Hepatocyte (in vitro differentiated cells): ENCODE data around the gene YBX2. TPM values are rescaled to one million over a fixed set of nuclear protein-coding genes. Genes with fewer than 3 reads are reported as not detected.

ENCODE experiments used
- DNase-seq: peaks from one replicate; pipeline ENCODE4 v3.0.0-alpha.2; 2016; ENCODE audit warnings: low spot score
- H2AFZ ChIP-seq: fragments of 200-600 bp; sonication (generic); 2 replicates; pipeline ENCODE4 v1.6.0; 2016; ENCODE audit warnings: antibody characterized with exemption, mild to moderate bottlenecking
- H3K27ac ChIP-seq: fragments of 200-600 bp; sonication (generic); 2 replicates; pipeline ENCODE4 v1.5.1; 2016; ENCODE audit warnings: mild to moderate bottlenecking
- H3K27me3 ChIP-seq: fragments of 200-600 bp; sonication (generic); 2 replicates; pipeline ENCODE4 v1.6.1; 2016
- H3K36me3 ChIP-seq: fragments of 200-600 bp; sonication (generic); replicated peaks from 2 replicates; pipeline ENCODE4 v1.5.1; 2016; ENCODE audit warnings: low read depth; ENCODE audit not compliant: insufficient read depth
- H3K4me1 ChIP-seq: fragments of 200-600 bp; sonication (generic); 2 replicates; pipeline ENCODE4 v1.5.1; 2016; ENCODE audit warnings: mild to moderate bottlenecking, moderate library complexity; ENCODE audit not compliant: insufficient read depth
- H3K4me2 ChIP-seq: fragments of 200-600 bp; sonication (generic); 2 replicates; pipeline ENCODE4 v1.6.0; 2016
- H3K4me3 ChIP-seq: fragments of 200-600 bp; sonication (generic); 2 replicates; pipeline ENCODE4 v1.5.1; 2016; ENCODE audit warnings: mild to moderate bottlenecking
- H3K79me2 ChIP-seq: fragments of 200-600 bp; sonication (generic); 2 replicates; pipeline ENCODE4 v1.6.0; 2017; ENCODE audit warnings: mild to moderate bottlenecking
- H3K9me2 ChIP-seq: fragments of 200-600 bp; sonication (generic); replicated peaks from 2 replicates; pipeline ENCODE4 v1.6.0; 2017; ENCODE audit warnings: mild to moderate bottlenecking; ENCODE audit not compliant: insufficient read depth
- H3K9me3 ChIP-seq: fragments of 200-600 bp; sonication (generic); 2 replicates; pipeline ENCODE4 v1.5.1; 2016; ENCODE audit warnings: low read depth, mild to moderate bottlenecking
- H4K20me1 ChIP-seq: fragments of 200-600 bp; sonication (generic); 2 replicates; pipeline ENCODE4 v1.6.0; 2016; ENCODE audit warnings: mild to moderate bottlenecking; ENCODE audit not compliant: insufficient read depth, poor library complexity, severe bottlenecking
- EZH2 ChIP-seq: fragments of 200-600 bp; sonication (generic); IDR thresholded peaks from 2 replicates; pipeline ENCODE4 v1.6.1; 2016; ENCODE audit warnings: antibody characterized with exemption, mild to moderate bottlenecking, borderline replicate concordance
- EZH2phosphoT487 ChIP-seq: fragments of 200-600 bp; sonication (generic); IDR thresholded peaks from one replicate; pipeline ENCODE4 v1.6.1; 2018; ENCODE audit warnings: antibody characterized with exemption, mild to moderate bottlenecking, low read depth, moderate library complexity; ENCODE audit not compliant: unreplicated experiment, severe bottlenecking
- WGBS: methylation state at CpG from one replicate; pipeline ENCODE4 v1.1.6; 2016; ENCODE audit warnings: low lambda C conversion rate; ENCODE audit errors: missing lambda C conversion rate; 5-methylcytosine and 5-hydroxymethylcytosine counted together
- polyA plus RNA-seq: library from polyadenylated mRNA; unstranded; fragments of >200 nt; fragmentation: Nextera tagmentation; extraction: Ambion mirVana; gene quantifications from 2 replicates; pipeline ENCODE4 v1.2.1, GENCODE V29; 2016
- small RNA-seq: library from RNA; depleted of rRNA; stranded (forward); fragments of <200 nt; gene quantifications from one replicate; pipeline ENCODE3, GENCODE V24; 2014
- total RNA-seq: library from RNA; depleted of rRNA; stranded (reverse); fragments of >200 nt; gene quantifications from 2 replicates; pipeline ENCODE4 v1.2.3, GENCODE V29; 2014
- TF ChIP-seq, protein P1 (sequence below): fragments of 200-600 bp; sonication (generic); IDR thresholded peaks from 2 replicates; pipeline ENCODE4 v1.5.1; 2016; ENCODE audit warnings: antibody characterized with exemption, mild to moderate bottlenecking; ENCODE audit not compliant: poor library complexity

Gene YBX2
- total and polyA plus RNA-seq, 2 experiments from 2014 or later, result 1.3 to 1.7 TPM

GRCh38 chr17:7238420-7239090 lies 55.9 kb downstream of the YBX2 start:
- Histone ChIP-seq H3K4me1 (peaks cover 30% of the 10 kb centered on the region), H3K4me2 (peak overlapping the region; percentile 92), H3K9me2 (no peaks in the 10 kb centered on the region), H4K20me1 (no peaks in the 10 kb centered on the region), H3K4me3 (peak overlapping the region; percentile 65), H3K79me2 (peaks cover 69% of the 10 kb centered on the region), H3K36me3 (no peaks in the 10 kb centered on the region), H3K9me3 (no peaks in the 10 kb centered on the region), H3K27ac (peak overlapping the region; percentile 98), H3K27me3 (no peaks in the 10 kb centered on the region), H2AFZ (peak overlapping the region; percentile 11)
- WGBS, result under 1% methylated on average over 22 of the region's 39 CpGs
- TF ChIP-seq EZH2phosphoT487 (no peak), EZH2 (no peak)
- TF ChIP-seq, protein P1, sequence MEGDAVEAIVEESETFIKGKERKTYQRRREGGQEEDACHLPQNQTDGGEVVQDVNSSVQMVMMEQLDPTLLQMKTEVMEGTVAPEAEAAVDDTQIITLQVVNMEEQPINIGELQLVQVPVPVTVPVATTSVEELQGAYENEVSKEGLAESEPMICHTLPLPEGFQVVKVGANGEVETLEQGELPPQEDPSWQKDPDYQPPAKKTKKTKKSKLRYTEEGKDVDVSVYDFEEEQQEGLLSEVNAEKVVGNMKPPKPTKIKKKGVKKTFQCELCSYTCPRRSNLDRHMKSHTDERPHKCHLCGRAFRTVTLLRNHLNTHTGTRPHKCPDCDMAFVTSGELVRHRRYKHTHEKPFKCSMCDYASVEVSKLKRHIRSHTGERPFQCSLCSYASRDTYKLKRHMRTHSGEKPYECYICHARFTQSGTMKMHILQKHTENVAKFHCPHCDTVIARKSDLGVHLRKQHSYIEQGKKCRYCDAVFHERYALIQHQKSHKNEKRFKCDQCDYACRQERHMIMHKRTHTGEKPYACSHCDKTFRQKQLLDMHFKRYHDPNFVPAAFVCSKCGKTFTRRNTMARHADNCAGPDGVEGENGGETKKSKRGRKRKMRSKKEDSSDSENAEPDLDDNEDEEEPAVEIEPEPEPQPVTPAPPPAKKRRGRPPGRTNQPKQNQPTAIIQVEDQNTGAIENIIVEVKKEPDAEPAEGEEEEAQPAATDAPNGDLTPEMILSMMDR, result no peak
- DNase-seq, result peak; percentile 61

Small RNA genes within 50 kb of the gene (small RNA-seq; reads per million reads assigned to genes)
- not detected for gene AC026954.2
- not detected for gene RF00019

Other genes with a start within 250 kb of the YBX2 start
Only the 30 nearest of the 31 such genes appear.
- 53.5 and 65.5 TPM in 2 replicates for gene ASGR2, start 179.8 kb downstream of the YBX2 start, total RNA-seq
- gene ASGR2, start 179.8 kb downstream of the YBX2 start, polyA plus RNA-seq, result 68.2 and 90.6 TPM in 2 replicates
- 59.6 and 74.0 TPM in 2 replicates for gene ASGR1, start 115.3 kb downstream of the YBX2 start, total RNA-seq
- 113 and 140 TPM in 2 replicates for gene ASGR1, start 115.3 kb downstream of the YBX2 start, polyA plus RNA-seq
- gene DLG4, start 74.8 kb downstream of the YBX2 start, total RNA-seq, result 8.4 and 10.7 TPM in 2 replicates
- gene DLG4, start 74.8 kb downstream of the YBX2 start, polyA plus RNA-seq, result 2.9 and 7.6 TPM in 2 replicates
- 298 and 469 TPM in 2 replicates for gene ACADVL, start 74.7 kb downstream of the YBX2 start, total RNA-seq
- gene ACADVL, start 74.7 kb downstream of the YBX2 start, polyA plus RNA-seq, result 1,250 and 1,676 TPM in 2 replicates
- gene DVL2, start 60.1 kb downstream of the YBX2 start, total RNA-seq, result 56.1 and 62.1 TPM in 2 replicates
- gene DVL2, start 60.1 kb downstream of the YBX2 start, polyA plus RNA-seq, result 74.6 and 74.7 TPM in 2 replicates
- gene PHF23, start 55.2 kb downstream of the YBX2 start, total RNA-seq, result 53.9 and 57.9 TPM in 2 replicates
- gene PHF23, start 55.2 kb downstream of the YBX2 start, polyA plus RNA-seq, result 77.7 and 78.6 TPM in 2 replicates
- gene GABARAP, start 52.2 kb downstream of the YBX2 start, total RNA-seq, result 309 and 327 TPM in 2 replicates
- 992 and 1,031 TPM in 2 replicates for gene GABARAP, start 52.2 kb downstream of the YBX2 start, polyA plus RNA-seq
- 44.6 and 62.7 TPM in 2 replicates for gene CTDNEP1, start 42.9 kb downstream of the YBX2 start, total RNA-seq
- gene CTDNEP1, start 42.9 kb downstream of the YBX2 start, polyA plus RNA-seq, result 86.9 and 96.7 TPM in 2 replicates
- 30.4 and 30.6 TPM in 2 replicates for gene ELP5, start 42.4 kb downstream of the YBX2 start, total RNA-seq
- 38.0 and 49.6 TPM in 2 replicates for gene ELP5, start 42.4 kb downstream of the YBX2 start, polyA plus RNA-seq
- gene CLDN7, start 32.2 kb downstream of the YBX2 start, total RNA-seq, result 169 and 197 TPM in 2 replicates
- 290 and 341 TPM in 2 replicates for gene CLDN7, start 32.2 kb downstream of the YBX2 start, polyA plus RNA-seq
- gene SLC2A4, start 12.9 kb downstream of the YBX2 start, total RNA-seq, result 0.88 and 1.6 TPM in 2 replicates
- gene SLC2A4, start 12.9 kb downstream of the YBX2 start, polyA plus RNA-seq, result 0.42 and 0.89 TPM in 2 replicates
- gene EIF5A, start 13.0 kb upstream of the YBX2 start, total RNA-seq, result 267 and 331 TPM in 2 replicates
- gene EIF5A, start 13.0 kb upstream of the YBX2 start, polyA plus RNA-seq, result 693 and 747 TPM in 2 replicates
- gene GPS2, start 20.7 kb upstream of the YBX2 start, total RNA-seq, result 34.5 and 50.3 TPM in 2 replicates
- gene GPS2, start 20.7 kb upstream of the YBX2 start, polyA plus RNA-seq, result 103 and 111 TPM in 2 replicates
- 9.2 and 9.6 TPM in 2 replicates for gene NEURL4, start 34.7 kb upstream of the YBX2 start, total RNA-seq
- gene NEURL4, start 34.7 kb upstream of the YBX2 start, polyA plus RNA-seq, result 9.5 and 13.9 TPM in 2 replicates
- gene ACAP1, start 41.9 kb upstream of the YBX2 start, total RNA-seq, result not detected in 2 replicates
- 10.2 and 14.6 TPM in 2 replicates for gene ACAP1, start 41.9 kb upstream of the YBX2 start, polyA plus RNA-seq
- gene KCTD11, start 57.5 kb upstream of the YBX2 start, total RNA-seq, result 9.2 and 12.4 TPM in 2 replicates
- gene KCTD11, start 57.5 kb upstream of the YBX2 start, polyA plus RNA-seq, result 14.1 and 19.6 TPM in 2 replicates
- not detected in 2 replicates for gene TMEM95, start 60.5 kb upstream of the YBX2 start, total RNA-seq
- gene TMEM95, start 60.5 kb upstream of the YBX2 start, polyA plus RNA-seq, result not detected in 2 replicates
- 8.4 and 11.4 TPM in 2 replicates for gene TNK1, start 86.5 kb upstream of the YBX2 start, total RNA-seq
- gene TNK1, start 86.5 kb upstream of the YBX2 start, polyA plus RNA-seq, result 8.9 and 10.2 TPM in 2 replicates
- 11.8 and 17.6 TPM in 2 replicates for gene PLSCR3, start 99.9 kb upstream of the YBX2 start, total RNA-seq
- 58.0 and 59.6 TPM in 2 replicates for gene PLSCR3, start 99.9 kb upstream of the YBX2 start, polyA plus RNA-seq
- 109 and 118 TPM in 2 replicates for gene TMEM256, start 109.5 kb upstream of the YBX2 start, total RNA-seq
- gene TMEM256, start 109.5 kb upstream of the YBX2 start, polyA plus RNA-seq, result 105 and 109 TPM in 2 replicates
- gene NLGN2, start 113.2 kb upstream of the YBX2 start, total RNA-seq, result 4.1 and 7.2 TPM in 2 replicates
- 4.3 and 6.6 TPM in 2 replicates for gene NLGN2, start 113.2 kb upstream of the YBX2 start, polyA plus RNA-seq
- not detected in 2 replicates for gene SPEM1, start 125.7 kb upstream of the YBX2 start, total RNA-seq
- 0.21 TPM in 1 of 2 replicates, not detected in the other for gene SPEM1, start 125.7 kb upstream of the YBX2 start, polyA plus RNA-seq
- gene SPEM2, start 131.0 kb upstream of the YBX2 start, total RNA-seq, result not detected in 2 replicates
- not detected in 2 replicates for gene SPEM2, start 131.0 kb upstream of the YBX2 start, polyA plus RNA-seq
- not detected in 2 replicates for gene SPEM3, start 134.2 kb upstream of the YBX2 start, total RNA-seq
- gene SPEM3, start 134.2 kb upstream of the YBX2 start, polyA plus RNA-seq, result not detected in 2 replicates
- 12.3 and 12.5 TPM in 2 replicates for gene TMEM102, start 140.8 kb upstream of the YBX2 start, total RNA-seq
- gene TMEM102, start 140.8 kb upstream of the YBX2 start, polyA plus RNA-seq, result 13.7 and 13.9 TPM in 2 replicates
- gene FGF11, start 144.9 kb upstream of the YBX2 start, total RNA-seq, result 1.4 and 2.7 TPM in 2 replicates
- gene FGF11, start 144.9 kb upstream of the YBX2 start, polyA plus RNA-seq, result 3.6 and 3.8 TPM in 2 replicates
- 10.9 and 12.4 TPM in 2 replicates for gene CHRNB1, start 150.4 kb upstream of the YBX2 start, total RNA-seq
- 16.9 and 17.5 TPM in 2 replicates for gene CHRNB1, start 150.4 kb upstream of the YBX2 start, polyA plus RNA-seq
- 22.7 and 27.1 TPM in 2 replicates for gene ZBTB4, start 185.0 kb upstream of the YBX2 start, total RNA-seq
- gene ZBTB4, start 185.0 kb upstream of the YBX2 start, polyA plus RNA-seq, result 20.8 and 21.5 TPM in 2 replicates
- gene SLC35G6, start 186.8 kb upstream of the YBX2 start, total RNA-seq, result 0.24 TPM in 1 of 2 replicates, not detected in the other
- 0.30 and 0.44 TPM in 2 replicates for gene SLC35G6, start 186.8 kb upstream of the YBX2 start, polyA plus RNA-seq
- 50.2 and 74.5 TPM in 2 replicates for gene POLR2A, start 189.7 kb upstream of the YBX2 start, total RNA-seq
- 96.3 and 98.1 TPM in 2 replicates for gene POLR2A, start 189.7 kb upstream of the YBX2 start, polyA plus RNA-seq